Fibroblast of lung (primary cell): ENCODE results near the gene GNB1L.

Experiments used
- CTCF ChIP-seq, 2 donors: IDR thresholded peaks in 1 of 2; conservative IDR thresholded peaks in 1 of 2; 1 replicate in 1 of 2; 2 replicates in 1 of 2; pipeline ENCODE4 v1.5.1; 2011 to 2012; ENCODE audit warnings: low read length in 2 of 2, control low read depth in 1 of 2, inconsistent platforms in 1 of 2, low read depth in 1 of 2, mild to moderate bottlenecking in 1 of 2
- EZH2 ChIP-seq: IDR thresholded peaks from 2 replicates; pipeline ENCODE4 v1.5.1; 2012; ENCODE audit warnings: low read length, control low read depth, mild to moderate bottlenecking; ENCODE audit errors: missing control alignments

DNA sequence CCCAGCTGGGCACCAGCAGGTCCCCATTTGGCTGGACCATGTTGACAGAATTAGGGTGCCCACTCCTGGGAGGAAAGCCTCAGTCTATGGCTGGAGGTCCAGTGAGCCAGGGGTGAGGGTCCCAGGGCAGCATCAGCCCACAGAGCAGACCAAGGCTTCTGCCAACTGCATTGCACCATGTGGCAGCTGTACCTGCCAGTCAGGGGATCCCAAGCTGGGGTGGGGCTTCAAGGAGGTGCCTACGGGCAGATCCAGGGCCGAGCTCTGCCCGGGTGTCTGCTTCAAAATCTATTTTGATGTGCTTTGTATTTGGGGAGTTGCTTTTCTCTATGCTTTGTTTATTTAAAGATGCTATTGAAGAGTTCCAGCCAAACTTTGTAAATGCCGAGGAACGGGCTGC is 120.9 kb downstream of the GNB1L start:
- no peak for TF ChIP-seq CTCF (conservative IDR thresholded peaks at IDR 0.05 in 1 of 2, IDR thresholded peaks at IDR 0.05 in 1 of 2; ENCODE audit: low read depth in 1 of 2, low read length in 2 of 2)
- TF ChIP-seq EZH2, result no peak
